HL-60 (cell line): ENCODE measurements around the gene PCYOX1L.
"Not testable (repeated sequence)": the region's sequence is repeated elsewhere in the genome, so short reads cannot be mapped to it uniquely, and the experiment has no call there.

ENCODE experiments used
- DNase-seq, 2 experiments: peaks; one replicate each; pipeline ENCODE4 v3.0.0-alpha.2; 2010 to 2020; ENCODE audit warnings: low read depth in 1 of 2, low spot score in 1 of 2
- H3K27ac ChIP-seq: fragments of 250-450 bp; sonication (Bioruptor Pico); replicated peaks from 2 replicates; pipeline ENCODE4 v1.5.1; 2020; ENCODE audit warnings: mild to moderate bottlenecking, moderate library complexity
- H3K27me3 ChIP-seq: fragments of 250-450 bp; sonication (Bioruptor Pico); 2 replicates; pipeline ENCODE4 v1.5.1; 2021; ENCODE audit warnings: mild to moderate bottlenecking, moderate library complexity; ENCODE audit not compliant: insufficient read depth, poor library complexity, severe bottlenecking
- H3K4me3 ChIP-seq: replicated peaks from 2 replicates; pipeline ENCODE4 v1.5.1; 2011; ENCODE audit warnings: mild to moderate bottlenecking, control low read depth, low read length; ENCODE audit not compliant: insufficient read depth
- CTCF ChIP-seq: IDR thresholded peaks from one replicate; pipeline ENCODE4 v1.5.1; 2011; ENCODE audit warnings: low read length, control low read depth, inconsistent platforms; ENCODE audit not compliant: insufficient read depth
- GABPA ChIP-seq: IDR thresholded peaks from 2 replicates; pipeline ENCODE4 v1.6.1; 2012; ENCODE audit warnings: low read depth
- POLR2AphosphoS5 ChIP-seq: IDR thresholded peaks from 2 replicates; pipeline ENCODE4 v1.6.1; 2012; ENCODE audit warnings: low read depth
- SPI1 ChIP-seq: IDR thresholded peaks from 2 replicates; pipeline ENCODE4 v1.6.1; 2012; ENCODE audit warnings: low read depth, mild to moderate bottlenecking, borderline replicate concordance
- TF ChIP-seq, protein P1 (sequence below): IDR thresholded peaks from 2 replicates; pipeline ENCODE4 v1.6.1; 2012; ENCODE audit warnings: low read depth; ENCODE audit not compliant: insufficient replicate concordance

PCYOX1L gene

DNA sequence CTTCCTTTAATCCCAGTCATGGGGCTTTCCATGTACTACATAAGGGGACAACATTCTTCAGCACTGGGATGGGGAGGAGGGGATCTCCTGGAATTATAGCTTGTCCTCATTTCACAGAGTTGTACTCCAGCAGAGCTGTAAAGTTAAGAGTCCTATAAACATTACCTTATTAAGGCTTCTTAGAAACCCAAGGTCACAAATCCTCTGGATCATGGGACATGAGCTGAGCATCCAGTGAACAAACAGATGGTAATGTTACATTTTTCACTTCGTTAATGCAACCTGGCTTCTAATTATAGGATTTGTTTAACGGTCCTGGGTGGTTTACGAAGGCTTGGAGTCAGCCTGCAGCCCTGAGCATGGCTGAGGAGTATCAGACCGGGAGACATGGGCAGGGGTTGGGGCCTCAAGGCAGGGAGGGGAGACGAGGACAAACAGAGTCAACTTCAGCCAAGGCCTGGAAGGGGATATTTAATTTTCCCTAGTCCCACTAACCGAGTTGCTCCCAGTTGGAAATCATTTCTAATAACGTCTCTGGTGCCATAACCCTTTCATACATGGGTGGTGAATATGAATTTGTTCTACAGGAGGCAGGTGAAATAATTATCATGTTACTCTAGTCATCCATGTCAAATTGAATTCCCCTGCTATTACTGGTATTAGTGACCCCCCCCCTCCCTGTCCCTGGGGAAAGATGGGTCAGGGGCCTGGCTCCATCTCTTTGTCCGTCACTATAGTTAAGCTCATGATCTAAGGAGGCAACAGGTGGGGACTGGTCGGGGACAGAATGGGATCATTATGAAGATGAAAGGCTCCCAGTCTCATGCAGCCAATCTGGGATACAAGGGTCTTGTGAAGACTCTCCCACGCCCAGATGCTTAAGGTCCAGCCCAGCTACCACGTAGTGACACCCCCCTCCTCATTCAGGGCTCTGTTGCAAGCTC lies 32.0 kb downstream of the PCYOX1L start:
- no peak overlapping the region for H3K4me3 ChIP-seq
- no peaks in the 10 kb centered on the region for H3K27me3 ChIP-seq
- no peak overlapping the region for H3K27ac ChIP-seq
- no peak for TF ChIP-seq SPI1
- DNase-seq: no peak

DNA sequence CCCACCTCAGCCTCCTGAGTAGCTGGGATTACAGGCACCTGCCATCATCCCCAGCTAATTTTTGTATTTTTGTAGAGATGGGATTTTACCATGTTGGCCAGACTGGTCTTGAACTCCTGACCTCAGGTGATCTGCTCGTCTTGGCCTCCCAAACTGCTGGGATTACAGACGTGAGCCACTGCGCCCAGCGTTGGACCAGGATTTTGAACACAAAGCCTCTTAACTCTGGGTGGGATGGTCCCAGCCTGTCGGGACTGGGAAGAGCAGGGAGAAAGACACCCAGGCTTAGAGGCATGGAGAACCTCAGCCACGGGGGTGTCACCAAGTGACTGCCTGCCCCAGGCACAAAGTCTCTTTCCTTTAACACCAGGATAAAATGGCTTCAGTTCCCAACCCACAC lies 33.2 kb downstream of the PCYOX1L start:
- H3K27ac ChIP-seq, DNase-seq, H3K4me3 ChIP-seq, H3K27me3 ChIP-seq: not testable (repeated sequence)

DNA sequence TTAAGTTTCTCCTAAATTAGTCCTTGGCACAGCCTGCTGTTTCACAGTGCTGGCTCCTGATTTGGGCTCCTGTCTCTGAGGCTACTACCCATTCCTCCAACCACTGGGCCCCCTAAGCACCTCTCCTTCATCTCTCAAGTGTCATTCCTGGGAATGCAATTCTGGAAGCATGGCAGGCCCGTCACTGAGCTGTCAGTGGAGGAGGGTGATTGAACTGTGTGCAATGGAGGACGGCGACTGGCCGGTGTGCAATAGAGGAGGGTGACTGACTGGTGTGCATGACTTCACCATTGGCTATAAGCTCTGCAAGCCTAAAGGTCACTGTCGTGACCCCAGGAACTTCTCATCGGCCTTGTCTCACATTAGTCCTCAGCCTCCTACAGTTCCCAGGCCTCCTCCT lies 33.7 kb downstream of the PCYOX1L start:
- Histone ChIP-seq H3K27ac (no peak overlapping the region), H3K27me3 (no peaks in the 10 kb centered on the region), H3K4me3 (no peak overlapping the region)
- TF ChIP-seq CTCF (no peak), SPI1 (no peak), GABPA (no peak), POLR2AphosphoS5 (no peak)
- TF ChIP-seq, protein P1, sequence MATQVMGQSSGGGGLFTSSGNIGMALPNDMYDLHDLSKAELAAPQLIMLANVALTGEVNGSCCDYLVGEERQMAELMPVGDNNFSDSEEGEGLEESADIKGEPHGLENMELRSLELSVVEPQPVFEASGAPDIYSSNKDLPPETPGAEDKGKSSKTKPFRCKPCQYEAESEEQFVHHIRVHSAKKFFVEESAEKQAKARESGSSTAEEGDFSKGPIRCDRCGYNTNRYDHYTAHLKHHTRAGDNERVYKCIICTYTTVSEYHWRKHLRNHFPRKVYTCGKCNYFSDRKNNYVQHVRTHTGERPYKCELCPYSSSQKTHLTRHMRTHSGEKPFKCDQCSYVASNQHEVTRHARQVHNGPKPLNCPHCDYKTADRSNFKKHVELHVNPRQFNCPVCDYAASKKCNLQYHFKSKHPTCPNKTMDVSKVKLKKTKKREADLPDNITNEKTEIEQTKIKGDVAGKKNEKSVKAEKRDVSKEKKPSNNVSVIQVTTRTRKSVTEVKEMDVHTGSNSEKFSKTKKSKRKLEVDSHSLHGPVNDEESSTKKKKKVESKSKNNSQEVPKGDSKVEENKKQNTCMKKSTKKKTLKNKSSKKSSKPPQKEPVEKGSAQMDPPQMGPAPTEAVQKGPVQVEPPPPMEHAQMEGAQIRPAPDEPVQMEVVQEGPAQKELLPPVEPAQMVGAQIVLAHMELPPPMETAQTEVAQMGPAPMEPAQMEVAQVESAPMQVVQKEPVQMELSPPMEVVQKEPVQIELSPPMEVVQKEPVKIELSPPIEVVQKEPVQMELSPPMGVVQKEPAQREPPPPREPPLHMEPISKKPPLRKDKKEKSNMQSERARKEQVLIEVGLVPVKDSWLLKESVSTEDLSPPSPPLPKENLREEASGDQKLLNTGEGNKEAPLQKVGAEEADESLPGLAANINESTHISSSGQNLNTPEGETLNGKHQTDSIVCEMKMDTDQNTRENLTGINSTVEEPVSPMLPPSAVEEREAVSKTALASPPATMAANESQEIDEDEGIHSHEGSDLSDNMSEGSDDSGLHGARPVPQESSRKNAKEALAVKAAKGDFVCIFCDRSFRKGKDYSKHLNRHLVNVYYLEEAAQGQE: no peak
- no peak for DNase-seq

DNA sequence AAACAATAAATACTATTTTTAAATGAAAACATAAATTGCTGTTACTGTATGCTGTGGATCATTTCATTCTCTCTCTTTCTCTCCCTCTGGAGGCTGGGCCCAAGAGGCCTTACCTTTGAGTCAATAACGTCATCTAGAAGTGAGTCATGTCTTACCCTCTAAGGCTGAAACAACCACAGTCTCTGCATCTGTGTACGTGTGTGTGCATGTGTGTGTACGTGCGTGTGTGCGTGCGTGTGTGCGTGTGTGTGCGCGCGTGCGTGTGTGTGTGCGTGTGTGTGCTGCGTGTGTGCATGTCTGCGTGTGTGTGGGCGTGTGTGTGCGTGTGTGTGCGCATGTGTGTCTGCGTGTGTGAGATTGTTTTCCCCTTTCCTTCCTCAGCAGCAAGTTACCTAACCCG lies 34.9 kb downstream of the PCYOX1L start:
- TF ChIP-seq, protein P1: no peak
- TF ChIP-seq SPI1: no peak
- no peak for TF ChIP-seq GABPA
- TF ChIP-seq CTCF: no peak
- TF ChIP-seq POLR2AphosphoS5: no peak
- DNase-seq: no peak
- Histone ChIP-seq H3K27ac (no peak overlapping the region), H3K4me3 (no peak overlapping the region), H3K27me3 (no peaks in the 10 kb centered on the region)

DNA sequence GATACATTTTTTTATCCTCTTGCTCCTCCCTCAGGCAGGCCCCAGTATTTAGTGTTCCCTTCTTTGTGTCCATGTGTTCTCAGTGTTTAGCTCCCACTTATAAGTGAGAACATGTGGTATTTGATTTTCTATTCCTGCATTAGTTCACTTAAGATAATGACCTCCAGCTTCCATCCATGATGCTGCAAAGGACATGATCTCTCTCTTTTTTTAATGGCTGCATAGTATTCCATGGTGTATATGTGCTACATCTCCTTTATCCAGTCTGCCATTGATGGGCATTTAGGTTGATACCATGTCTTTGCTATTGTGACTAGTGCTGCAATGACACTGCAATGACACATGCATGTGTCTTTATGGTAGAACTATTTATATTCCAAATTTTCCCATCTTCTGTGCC lies 37.1 kb downstream of the PCYOX1L start:
- not testable (repeated sequence) for H3K27me3 ChIP-seq, DNase-seq, H3K27ac ChIP-seq, H3K4me3 ChIP-seq
